HG03097 (cell line): ENCODE measurements around the gene PRR29.
A peak's percentile ranks its signal among the peaks of the same experiment; 100 is the strongest.

Experiments used
- ATAC-seq: cut with Tn5 transposase; IDR thresholded peaks from one replicate; pipeline ENCODE4 v1.9.1; 2021; ENCODE audit not compliant: unreplicated experiment, low FRiP score

Gene PRR29

DNA sequence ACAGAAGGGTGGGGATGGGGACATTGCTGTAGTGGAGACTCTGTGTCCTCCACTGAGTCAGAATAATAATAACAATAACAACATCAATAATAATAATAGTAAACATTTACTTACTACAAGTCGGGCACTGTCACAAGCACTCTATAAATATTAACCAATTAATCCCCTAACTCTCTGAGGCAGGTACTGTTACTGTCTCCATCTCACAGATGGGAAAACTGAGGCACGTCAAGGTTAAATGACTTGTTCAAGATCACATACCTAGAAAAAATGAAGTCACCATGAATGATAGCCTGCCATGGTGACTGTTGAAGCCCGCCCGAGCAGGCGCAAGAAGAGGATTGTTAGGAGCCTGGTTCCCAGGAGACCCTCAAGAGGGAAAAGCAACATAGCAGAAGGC lies 10.2 kb downstream of the PRR29 start:
- no peak for ATAC-seq

GRCh38 chr17:64008830-64009229 lies 10.7 kb downstream of the PRR29 start:
- ATAC-seq, result no peak

DNA sequence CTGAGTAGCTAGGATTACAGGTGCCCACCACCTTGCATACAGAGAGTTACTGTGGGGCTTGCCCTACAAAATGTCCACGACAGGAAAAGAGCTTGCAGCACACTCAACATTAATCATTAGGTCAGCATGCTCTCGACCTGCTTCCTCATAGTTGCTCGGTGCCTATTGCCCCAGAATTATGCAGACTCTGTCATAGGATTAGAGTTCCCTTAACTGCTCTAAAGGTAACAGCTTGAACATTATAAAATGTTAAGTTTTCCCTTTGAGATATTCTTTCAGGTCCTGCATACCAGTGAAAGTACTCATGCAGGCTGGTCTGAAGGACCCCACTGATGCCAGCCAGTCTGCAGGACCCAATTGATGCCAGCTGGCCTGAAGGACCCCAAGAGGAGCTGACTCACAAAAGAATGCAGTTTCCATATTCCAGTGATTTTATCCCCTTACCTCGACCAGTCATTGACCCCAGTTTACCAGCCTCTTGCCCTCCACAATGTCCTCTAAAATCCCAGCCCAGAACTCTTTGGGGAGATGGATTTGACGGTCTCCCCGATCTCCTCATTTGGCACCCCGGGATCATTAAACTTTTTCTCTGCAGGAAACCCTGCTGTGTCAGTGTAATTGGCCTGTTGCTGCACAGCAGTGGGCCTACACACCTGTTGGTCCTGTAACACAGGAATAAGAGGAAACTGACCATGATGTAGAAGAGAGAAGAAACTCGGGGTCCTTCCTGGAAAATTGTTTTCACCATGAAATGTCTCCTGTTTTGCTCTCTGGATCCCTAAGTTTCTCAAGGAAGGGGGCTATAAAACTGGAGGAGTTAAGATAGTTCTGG lies 11.6 kb downstream of the PRR29 start:
- ATAC-seq, result no peak

DNA sequence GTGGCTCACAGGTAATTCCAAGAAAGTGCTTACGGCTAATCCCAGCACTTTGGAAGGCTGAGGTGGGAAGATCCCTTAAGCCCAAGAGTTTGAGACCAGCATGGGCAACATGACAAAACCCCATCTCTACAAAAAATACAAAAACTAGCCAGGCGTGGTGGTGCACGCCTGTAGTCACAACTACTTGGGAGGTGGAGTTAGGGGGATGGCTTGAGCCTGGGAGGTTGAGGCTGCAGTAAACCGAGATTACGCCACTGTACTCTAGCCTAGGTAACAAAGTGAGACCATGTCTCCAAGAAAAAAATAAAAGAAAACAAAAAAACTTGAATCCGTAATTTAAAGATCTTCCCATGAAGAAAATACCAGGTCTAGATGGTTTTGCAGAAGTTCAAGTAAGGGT lies 17.3 kb downstream of the PRR29 start:
- ATAC-seq, result no peak

DNA sequence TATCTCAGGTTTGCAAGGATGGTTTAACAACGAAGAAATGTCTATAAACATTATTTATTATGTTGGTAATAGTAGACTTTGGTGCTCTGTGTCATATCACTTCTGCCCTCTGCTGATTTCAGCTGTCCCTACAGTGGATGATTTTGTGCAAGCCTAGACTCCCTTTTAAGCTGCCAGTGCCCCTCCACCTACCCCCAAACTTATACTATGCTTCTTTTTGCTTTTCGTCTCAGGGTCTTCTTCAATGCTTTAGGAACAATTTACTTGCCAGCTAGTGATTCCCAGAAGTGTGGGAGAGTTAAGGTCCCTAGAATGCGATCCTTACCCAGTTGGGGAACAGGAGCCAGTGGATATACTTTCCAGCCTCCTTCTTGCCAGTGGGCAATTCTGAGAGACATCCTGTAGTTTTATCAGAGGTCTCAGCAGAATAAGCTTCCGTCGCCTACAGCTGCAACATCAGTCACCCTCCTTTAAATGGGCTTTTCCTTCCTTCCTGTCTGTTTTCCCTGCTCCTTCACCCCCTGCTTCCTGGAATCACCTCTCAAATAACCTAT lies 18.2 kb downstream of the PRR29 start:
- ATAC-seq, result no peak

GRCh38 chr17:64016974-64017373 lies 18.8 kb downstream of the PRR29 start:
- ATAC-seq, result no peak

DNA sequence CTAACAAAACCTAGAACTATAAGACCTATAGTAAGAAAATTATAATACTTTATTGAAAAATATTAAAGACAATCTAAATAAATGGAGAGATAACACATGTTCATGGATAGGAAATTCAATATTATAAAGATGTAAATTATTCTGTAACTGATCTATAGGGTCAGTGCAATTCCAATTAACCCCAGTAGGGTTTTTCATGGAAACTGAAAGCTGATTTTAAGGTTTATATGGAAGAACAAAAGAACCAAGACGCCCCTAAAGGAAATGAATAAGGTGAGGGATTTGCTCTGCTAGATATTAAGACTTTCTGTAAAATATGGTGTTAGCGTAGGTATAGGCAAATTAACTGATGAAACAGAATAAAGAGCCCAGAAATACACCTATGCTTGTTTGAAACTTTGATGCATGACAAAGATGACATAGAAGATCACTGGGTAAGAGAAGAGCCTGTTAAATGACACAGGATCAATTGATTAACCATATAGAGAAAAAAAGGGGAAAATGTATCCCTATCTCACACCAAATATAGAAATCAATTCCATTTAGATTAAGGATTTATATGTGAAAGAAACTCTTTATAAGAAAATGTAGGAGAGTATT lies 19.3 kb downstream of the PRR29 start:
- no peak for ATAC-seq

- ATAC-seq, result peak; percentile 1
Measured at GRCh38 chr17:64019551-64019961, 21.4 kb downstream of the PRR29 start.

- ATAC-seq, result peak; percentile 48
Measured at GRCh38 chr17:64020056-64020766, 22.1 kb downstream of the PRR29 start, which contains the start of gene ICAM2. TSS of gene ICAM2 (minus strand) at chr17:64020633. CDS start at chr17:64006691, 13,942 bp downstream.

DNA sequence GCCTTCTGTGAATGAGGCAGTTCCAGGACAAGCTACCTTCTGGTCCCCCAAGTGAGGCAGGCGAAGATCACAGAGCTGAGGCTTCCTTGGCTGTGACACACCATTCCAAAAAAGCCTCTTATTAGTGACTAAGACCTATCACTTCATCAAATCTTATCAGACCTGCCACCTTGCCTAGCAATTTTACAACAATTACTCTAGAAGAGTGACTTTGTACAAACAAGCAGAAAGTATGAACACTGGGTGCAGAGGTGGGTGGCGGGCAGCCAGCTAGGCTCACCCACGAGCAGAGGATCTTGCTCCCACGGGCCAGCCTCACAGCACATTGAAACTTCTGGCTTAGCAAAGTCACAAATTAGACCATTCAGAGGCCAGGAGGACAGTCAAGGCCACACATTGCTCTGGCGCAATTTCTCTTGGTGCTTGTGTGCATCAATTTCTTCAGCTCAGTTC lies 24.5 kb downstream of the PRR29 start:
- ATAC-seq, result no peak

DNA sequence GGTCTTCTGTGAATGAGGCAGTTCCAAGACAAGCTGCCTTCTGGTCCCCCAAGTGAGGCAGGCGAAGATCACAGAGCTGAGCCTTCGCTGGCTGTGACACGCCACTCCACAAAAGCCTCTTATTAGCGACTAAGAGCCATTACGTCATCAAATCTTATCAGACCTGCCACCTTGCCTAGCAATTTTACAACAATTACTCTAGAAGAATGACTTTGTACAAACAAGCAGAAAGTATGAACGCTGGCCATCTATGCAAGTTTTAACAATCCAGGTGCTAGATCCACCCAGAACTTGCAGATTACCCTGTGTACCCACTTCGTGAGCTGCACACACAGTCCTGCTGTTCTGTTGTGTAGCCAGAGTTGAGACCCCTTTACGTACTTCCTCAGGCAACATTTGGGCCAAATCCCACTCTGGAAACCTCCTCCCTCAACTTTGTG lies 26.1 kb downstream of the PRR29 start:
- no peak for ATAC-seq

DNA sequence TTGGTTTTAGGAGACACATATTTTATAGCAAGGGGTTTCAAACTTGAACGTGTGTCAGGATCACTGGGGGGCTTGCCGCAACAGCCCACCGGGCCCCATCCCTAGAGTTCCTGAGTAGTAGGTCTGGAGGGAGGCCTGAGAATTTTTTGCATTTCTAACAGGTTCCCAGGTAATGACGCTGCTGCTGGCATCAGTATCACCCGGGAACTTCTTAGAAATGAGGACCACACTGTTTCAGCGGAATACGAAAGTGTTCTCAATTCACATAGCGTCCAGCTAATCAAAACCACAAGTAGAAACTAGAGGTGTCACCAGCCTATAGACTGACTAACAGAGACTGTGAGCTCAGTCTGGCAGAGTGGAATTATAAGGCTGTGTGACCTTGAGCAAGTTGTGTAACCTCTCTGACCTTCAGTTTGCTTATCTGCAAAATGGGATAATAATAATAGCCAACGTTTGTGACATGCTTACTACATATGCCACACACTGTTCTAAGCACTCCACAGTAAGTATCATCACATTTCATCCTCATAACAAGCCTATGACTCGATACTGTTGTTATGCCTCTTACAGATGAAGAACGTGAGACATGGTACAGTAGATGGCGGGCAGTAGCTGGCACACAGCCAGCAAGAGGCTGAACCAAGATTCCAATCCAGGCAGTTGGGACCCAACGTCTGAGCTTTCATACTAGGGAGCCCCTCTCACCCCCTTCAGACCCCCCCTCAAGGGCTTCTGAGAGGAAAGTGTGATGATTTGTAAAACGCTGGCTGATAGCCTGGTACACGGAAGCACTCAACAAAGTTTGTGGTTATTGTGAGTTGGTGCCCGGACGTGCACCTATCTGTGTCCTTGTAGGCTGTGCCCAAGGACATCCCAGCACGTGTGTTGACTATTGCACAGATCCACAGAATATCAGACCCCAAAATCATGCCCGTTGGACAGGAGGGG lies 26.9 kb downstream of the PRR29 start:
- ATAC-seq, result no peak

GRCh38 chr17:64025732-64026294 lies 27.7 kb downstream of the PRR29 start:
- peak; percentile 43 for ATAC-seq

DNA sequence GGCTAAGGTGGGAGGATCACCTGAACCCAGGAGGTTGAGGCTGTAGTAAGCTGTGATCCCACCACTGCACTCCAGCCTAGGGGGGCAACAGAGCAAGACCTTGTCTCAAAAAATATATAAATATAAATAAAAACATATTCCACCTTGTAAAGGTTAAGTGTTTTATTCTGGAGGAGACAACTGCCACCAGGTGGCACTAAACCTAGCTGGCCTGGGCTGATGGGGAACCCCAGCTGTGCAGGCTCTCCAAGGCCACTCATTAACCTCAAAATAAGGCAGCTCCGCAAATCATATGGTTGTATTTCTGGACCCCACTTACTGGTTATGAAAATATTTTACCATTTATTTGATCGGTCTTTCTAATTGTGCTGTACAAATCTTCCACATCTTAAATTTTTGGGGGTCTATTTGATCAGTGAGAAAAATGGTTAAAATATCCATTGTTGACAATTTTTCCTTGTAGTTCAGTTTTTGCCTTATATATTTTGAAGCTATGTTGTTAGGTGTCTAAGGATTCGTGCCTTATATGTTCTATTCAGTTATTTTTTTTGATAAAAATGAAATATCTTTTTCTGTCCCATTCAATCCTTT lies 30.8 kb downstream of the PRR29 start:
- no peak for ATAC-seq

GRCh38 chr17:64032081-64032480 lies 33.9 kb downstream of the PRR29 start:
- no peak for ATAC-seq

DNA sequence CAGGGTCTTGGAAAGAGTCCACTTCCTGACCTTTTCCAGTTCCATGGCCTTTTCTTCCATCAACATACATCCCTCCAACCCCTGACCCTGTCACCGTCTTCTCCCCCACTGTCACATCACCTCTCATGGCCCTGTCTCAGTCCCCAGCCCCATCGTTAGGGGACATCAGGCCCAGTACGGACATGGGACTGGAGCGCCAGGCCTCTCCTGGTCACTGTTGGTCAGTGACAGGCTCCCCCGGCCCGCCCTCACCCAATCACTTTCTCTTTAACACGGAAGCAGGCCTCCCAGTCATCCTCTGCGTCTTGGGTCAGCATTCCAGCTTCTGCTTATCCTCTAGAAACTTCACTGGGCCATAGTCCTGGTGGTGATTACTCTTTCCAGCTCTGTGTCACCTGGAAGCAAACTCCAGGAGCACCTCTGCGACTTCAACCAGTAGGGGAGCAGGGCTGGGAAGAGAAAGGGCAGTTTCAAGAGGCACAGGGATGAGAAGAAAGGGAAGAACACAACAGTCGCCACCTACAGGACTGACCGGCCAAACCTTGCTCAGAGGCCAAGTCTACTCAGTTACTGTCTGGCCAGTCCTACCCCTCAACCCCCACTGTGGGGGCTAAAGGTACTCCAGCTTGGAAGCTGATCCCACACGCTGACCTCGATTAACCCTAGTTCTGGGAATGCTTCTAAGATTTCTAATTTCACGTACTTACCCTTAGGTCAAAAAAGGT lies 38.2 kb downstream of the PRR29 start:
- ATAC-seq, result no peak

DNA sequence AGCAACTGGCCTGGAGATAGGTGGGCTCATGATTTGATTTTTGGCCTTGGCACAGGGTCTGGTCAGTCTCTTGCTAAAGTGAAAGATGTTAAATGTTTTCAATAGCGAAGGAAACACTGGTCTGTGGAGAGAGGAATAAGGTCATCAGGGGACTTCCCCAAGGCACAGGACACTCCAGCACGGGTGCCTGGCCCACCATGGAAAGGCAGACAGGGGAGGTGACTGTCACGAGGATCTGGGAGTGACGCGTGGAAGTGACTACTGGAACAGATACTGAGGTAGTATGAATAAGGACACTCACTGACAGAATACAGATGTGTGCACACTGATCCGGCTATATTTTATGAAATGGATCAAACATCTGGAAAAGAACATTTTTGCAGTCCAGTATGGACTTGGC lies 39.0 kb downstream of the PRR29 start:
- ATAC-seq, result no peak

- no peak for ATAC-seq
Measured at GRCh38 chr17:64037802-64038201, 39.7 kb downstream of the PRR29 start.
